Central memory CD8-positive, alpha-beta T cell (primary cell): ENCODE results near the gene PLIN5.

Source experiments
- ATAC-seq: fragments of 150-1000 bp; cut with Tn5 transposase; replicated peaks from 2 replicates; pipeline ENCODE4 v1.10.0; 2022; ENCODE audit warnings: mild to moderate bottlenecking, moderate FRiP score, moderate number of reproducible peaks; ENCODE audit not compliant: poor library complexity, severe bottlenecking; ENCODE audit errors: extremely low read depth
- DNase-seq, 2 donors: peaks; one replicate each; pipeline ENCODE4 v3.0.0; 2021; ENCODE audit warnings: low spot score in 2 of 2
- H3K27ac Mint-ChIP-seq: one replicate; pipeline ENCODE4 v1.8.0; 2022; ENCODE audit warnings: low read depth, mild to moderate bottlenecking, moderate library complexity, mixed read lengths
- H3K27me3 Mint-ChIP-seq: one replicate; pipeline ENCODE4 v1.8.0; 2022; ENCODE audit warnings: mixed read lengths
- H3K36me3 Mint-ChIP-seq: one replicate; pipeline ENCODE4 v1.8.0; 2022; ENCODE audit warnings: mild to moderate bottlenecking, moderate library complexity, mixed read lengths; ENCODE audit not compliant: insufficient read depth
- H3K4me1 Mint-ChIP-seq: one replicate; pipeline ENCODE4 v1.8.0; 2022; ENCODE audit warnings: mixed read lengths
- H3K4me3 Mint-ChIP-seq: one replicate; pipeline ENCODE4 v1.8.0; 2022; ENCODE audit warnings: mild to moderate bottlenecking, moderate library complexity, mixed read lengths
- H3K9me3 Mint-ChIP-seq: one replicate; pipeline ENCODE4 v1.8.0; 2022; ENCODE audit warnings: mixed read lengths

PLIN5 gene

DNA sequence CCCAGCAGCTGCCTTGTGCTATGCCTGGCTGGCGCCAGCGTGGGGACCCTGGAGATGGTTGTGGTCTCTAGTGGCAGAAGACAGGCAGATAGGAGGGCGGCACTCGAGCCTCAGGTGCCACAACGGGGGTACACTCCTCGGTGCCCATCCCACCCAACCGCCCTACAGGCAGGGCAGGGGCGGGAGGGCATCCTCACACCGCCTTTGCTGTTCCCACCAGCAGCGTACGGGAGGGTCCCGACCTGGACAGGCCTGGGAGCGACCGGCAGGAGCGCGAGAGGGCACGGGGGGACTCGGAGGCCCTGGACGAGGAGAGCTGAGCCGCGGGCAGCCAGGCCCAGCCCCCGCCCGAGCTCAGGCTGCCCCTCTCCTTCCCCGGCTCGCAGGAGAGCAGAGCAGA lies 33.3 kb downstream of the PLIN5 start:
- peaks cover 9% of the 10 kb centered on the region for H3K36me3 Mint-ChIP-seq
- H3K27ac Mint-ChIP-seq = no peak overlapping the region
- DNase-seq = no peak
- ATAC-seq = no peak
- H3K9me3 Mint-ChIP-seq = no peaks in the 10 kb centered on the region
- H3K4me1 Mint-ChIP-seq = peaks cover 12% of the 10 kb centered on the region
- no peaks in the 10 kb centered on the region for H3K27me3 Mint-ChIP-seq
- H3K4me3 Mint-ChIP-seq = no peak overlapping the region

DNA sequence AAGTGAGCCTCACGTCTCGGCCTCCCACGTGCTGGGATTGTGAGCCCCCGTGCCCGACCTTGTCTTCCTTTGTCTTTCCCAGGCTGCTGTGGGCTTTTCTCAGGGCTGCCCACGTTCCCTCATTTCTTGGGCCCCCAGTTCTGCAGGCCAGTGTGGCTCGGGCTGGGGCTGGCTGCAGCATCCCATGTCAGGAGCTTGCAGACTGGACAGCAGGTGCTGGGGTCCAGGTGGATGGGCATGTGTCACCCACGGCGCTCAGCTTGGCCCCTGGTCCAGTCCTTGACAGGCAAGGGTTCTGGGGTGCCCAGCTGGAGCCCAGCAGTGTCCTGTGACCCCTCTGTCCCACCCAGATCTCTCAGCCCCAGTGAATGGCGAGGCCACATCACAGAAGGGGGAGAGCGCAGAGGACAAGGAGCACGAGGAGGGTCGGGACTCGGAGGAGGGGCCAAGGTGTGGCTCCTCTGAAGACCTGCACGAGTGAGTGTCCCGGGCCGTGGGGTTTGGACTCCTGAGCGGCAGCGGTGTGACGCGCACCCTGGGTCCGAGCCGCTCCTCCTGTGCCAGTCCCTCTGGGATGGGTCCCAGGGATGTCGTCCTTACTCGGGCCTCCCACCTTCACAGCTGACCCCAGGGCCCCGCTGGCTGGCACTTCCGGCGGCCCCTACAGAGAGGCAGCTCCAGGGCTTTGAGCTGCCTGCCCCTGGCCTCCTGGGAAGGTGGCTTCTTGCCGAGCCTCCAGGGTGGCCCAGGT lies 34.0 kb downstream of the PLIN5 start:
- Mint-ChIP-seq H3K27ac (no peak overlapping the region), H3K36me3 (peaks cover 7% of the 10 kb centered on the region), H3K27me3 (no peaks in the 10 kb centered on the region), H3K9me3 (no peaks in the 10 kb centered on the region), H3K4me3 (no peak overlapping the region), H3K4me1 (peaks cover 5% of the 10 kb centered on the region)
- DNase-seq = no peak
- ATAC-seq = no peak

DNA sequence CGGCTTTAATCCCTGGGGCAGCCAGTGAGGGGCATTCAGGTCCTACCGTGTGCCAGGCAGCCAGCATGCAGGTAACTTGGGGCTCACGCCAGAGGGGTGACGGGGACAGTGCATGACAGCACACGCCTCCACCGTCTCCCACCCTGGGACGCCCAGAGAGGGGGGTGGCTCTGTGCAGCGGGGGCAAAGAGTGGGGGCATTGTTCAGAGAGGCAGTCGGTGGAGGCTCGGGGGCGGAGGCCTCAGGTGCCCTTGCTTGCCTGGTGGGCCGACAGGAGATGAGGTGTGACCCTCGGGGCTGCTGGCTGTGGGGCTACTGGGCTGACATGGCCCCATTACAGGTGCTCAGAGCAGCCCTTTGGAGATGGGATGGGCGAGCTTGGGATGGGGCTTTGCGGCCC lies 35.2 kb downstream of the PLIN5 start:
- Mint-ChIP-seq H3K27me3 (no peaks in the 10 kb centered on the region), H3K27ac (no peak overlapping the region), H3K36me3 (peaks cover 7% of the 10 kb centered on the region), H3K9me3 (no peaks in the 10 kb centered on the region), H3K4me3 (no peak overlapping the region), H3K4me1 (no peaks in the 10 kb centered on the region)
- ATAC-seq = no peak
- no peak for DNase-seq

DNA sequence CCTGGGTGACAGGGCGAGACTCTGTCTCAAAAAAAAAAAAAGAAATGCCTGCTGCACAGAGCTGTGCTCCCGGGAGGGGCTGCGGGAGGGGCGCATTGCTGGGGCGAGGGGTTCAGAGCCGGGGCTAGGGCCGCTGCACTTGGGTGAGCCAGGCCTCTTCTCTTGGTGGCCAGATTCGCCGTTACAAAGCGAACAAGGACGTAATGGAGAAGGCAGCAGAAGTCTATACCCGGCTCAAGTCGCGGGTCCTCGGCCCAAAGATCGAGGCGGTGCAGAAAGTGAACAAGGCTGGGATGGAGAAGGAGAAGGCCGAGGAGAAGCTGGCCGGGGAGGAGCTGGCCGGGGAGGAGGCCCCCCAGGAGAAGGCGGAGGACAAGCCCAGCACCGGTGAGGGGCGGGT lies 35.7 kb downstream of the PLIN5 start:
- Mint-ChIP-seq H3K4me1 (no peaks in the 10 kb centered on the region), H3K27ac (no peak overlapping the region), H3K4me3 (no peak overlapping the region)

DNA sequence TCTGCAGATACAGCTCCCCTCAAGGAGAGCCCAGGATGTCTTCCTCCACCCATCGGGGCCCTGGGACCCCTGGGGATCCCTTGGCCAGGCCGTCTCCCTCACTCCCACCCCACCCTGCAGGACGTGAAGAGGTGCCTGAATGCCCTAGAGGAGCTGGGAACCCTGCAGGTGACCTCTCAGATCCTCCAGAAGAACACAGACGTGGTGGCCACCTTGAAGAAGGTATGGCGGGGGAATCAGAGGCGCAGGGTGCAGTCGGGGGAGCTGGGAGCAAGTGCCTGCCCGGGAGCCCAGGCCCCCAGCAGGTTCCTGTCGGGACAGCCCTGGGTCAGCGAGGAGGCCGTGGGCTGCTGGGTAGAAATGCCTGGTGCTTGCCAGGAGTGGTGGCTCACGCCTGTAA lies 36.3 kb downstream of the PLIN5 start:
- peaks cover 7% of the 10 kb centered on the region for H3K36me3 Mint-ChIP-seq
- no peak for ATAC-seq

More for the DNA sequence above, 35.7 kb downstream of the PLIN5 start:
- no peaks in the 10 kb centered on the region for H3K9me3 Mint-ChIP-seq
- H3K36me3 Mint-ChIP-seq = peaks cover 7% of the 10 kb centered on the region
- no peak for ATAC-seq
- DNase-seq = no peak
- H3K27me3 Mint-ChIP-seq = no peaks in the 10 kb centered on the region

DNA sequence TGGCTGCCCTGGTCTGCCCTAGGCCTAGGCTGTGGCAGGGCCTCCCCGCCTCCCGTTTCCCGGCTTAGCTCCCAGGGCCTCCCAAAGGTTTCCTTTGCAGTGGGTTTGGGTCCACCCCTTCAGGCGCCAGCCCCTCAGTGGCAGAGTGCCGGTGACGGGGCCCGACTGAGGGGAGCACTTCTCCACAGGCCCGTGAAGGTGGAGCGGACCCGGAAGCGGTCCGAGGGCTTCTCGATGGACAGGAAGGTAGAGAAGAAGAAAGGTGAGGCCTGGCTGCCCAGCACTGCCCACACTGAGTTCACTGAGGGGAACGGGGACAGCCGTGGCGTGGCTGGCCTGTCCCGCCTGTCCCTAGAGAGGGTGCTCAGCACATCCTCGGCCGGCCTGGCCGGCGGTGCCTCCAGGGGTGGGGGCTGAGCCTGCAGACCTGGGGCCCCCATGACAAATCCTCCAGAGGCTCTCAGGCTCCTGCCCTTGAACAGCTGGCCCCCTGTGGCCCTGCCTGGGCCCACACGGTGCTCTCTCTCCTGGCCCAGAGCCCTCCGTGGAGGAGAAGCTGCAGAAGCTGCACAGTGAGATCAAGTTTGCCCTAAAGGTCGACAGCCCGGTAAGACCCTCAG lies 37.1 kb downstream of the PLIN5 start:
- Mint-ChIP-seq H3K27me3 (no peaks in the 10 kb centered on the region), H3K36me3 (peaks cover 7% of the 10 kb centered on the region), H3K27ac (no peak overlapping the region), H3K9me3 (no peaks in the 10 kb centered on the region), H3K4me1 (no peaks in the 10 kb centered on the region), H3K4me3 (no peak overlapping the region)
- DNase-seq (no peak), ATAC-seq (no peak)

More for the DNA sequence above, 36.3 kb downstream of the PLIN5 start:
- no peak for DNase-seq
- Mint-ChIP-seq H3K27me3 (no peaks in the 10 kb centered on the region), H3K4me1 (no peaks in the 10 kb centered on the region), H3K27ac (no peak overlapping the region), H3K4me3 (no peak overlapping the region), H3K9me3 (no peaks in the 10 kb centered on the region)

DNA sequence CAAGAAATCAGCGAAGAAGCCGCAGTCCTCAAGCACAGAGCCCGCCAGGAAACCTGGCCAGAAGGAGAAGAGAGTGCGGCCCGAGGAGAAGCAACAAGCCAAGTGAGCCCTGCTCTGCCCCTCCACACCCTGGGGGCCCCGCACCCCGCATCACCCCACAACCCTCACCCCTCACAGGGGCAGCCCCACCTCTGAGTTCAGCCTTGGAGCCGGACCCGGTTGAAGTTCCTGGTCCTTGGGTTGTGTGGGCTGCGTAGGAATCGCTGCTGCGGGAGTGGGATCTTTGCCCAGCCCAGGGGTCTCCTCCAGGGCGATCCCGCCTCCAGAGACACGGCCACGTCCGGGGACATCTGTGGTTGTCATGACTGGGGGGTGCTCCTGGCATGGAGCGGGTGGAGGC lies 38.7 kb downstream of the PLIN5 start:
- DNase-seq (no peak), ATAC-seq (no peak)
- Mint-ChIP-seq H3K9me3 (no peaks in the 10 kb centered on the region), H3K27me3 (no peaks in the 10 kb centered on the region), H3K27ac (no peak overlapping the region), H3K4me3 (no peak overlapping the region), H3K4me1 (no peaks in the 10 kb centered on the region), H3K36me3 (peaks cover 7% of the 10 kb centered on the region)

DNA sequence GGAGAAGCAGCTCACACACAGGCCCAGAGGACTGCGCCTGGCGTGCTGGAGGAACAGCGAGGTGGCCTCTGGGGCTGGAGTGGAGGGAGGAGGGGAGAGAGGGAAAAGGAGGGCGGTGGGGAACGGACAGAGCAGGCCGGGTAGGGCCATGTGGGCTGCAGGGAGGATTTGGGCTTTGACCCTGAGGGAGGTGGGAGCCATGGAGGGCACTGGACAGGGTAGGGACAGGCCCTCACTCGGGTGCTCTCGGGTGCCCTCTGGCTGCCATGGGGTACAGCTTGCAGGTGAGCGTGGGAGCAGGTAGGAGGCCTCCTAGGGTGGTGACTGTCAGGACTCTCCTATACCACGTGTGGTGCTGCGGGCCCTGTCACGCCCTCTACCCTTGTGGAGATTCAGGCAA lies 39.6 kb downstream of the PLIN5 start:
- DNase-seq (no peak), ATAC-seq (no peak)
- Mint-ChIP-seq H3K4me3 (no peak overlapping the region), H3K36me3 (peaks cover 9% of the 10 kb centered on the region), H3K9me3 (no peaks in the 10 kb centered on the region), H3K27ac (no peak overlapping the region), H3K27me3 (no peaks in the 10 kb centered on the region), H3K4me1 (no peaks in the 10 kb centered on the region)

DNA sequence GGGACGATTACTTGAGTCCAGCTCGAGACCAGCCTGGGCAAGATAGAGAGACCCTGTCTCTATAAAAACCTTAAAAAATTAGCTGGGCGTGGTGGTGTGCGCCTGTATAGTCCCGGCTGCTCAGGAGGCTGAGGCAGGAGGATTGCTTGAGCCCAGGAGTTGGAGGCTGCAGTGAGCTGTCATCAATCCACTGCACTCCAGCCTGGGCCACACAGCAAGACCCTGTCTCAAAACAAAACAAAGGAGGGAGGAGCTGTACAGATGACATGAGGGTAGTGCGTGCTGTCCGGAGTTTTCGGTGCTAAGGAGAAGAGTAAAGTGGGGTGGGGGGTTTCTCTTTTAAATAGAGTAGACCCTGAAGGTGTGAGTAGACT lies 40.3 kb downstream of the PLIN5 start:
- H3K4me1 Mint-ChIP-seq = no peaks in the 10 kb centered on the region
- ATAC-seq (no peak), DNase-seq (no peak)
- no peak overlapping the region for H3K27ac Mint-ChIP-seq
- no peak overlapping the region for H3K4me3 Mint-ChIP-seq
- no peaks in the 10 kb centered on the region for H3K9me3 Mint-ChIP-seq
- no peaks in the 10 kb centered on the region for H3K27me3 Mint-ChIP-seq
- H3K36me3 Mint-ChIP-seq = peaks cover 13% of the 10 kb centered on the region

DNA sequence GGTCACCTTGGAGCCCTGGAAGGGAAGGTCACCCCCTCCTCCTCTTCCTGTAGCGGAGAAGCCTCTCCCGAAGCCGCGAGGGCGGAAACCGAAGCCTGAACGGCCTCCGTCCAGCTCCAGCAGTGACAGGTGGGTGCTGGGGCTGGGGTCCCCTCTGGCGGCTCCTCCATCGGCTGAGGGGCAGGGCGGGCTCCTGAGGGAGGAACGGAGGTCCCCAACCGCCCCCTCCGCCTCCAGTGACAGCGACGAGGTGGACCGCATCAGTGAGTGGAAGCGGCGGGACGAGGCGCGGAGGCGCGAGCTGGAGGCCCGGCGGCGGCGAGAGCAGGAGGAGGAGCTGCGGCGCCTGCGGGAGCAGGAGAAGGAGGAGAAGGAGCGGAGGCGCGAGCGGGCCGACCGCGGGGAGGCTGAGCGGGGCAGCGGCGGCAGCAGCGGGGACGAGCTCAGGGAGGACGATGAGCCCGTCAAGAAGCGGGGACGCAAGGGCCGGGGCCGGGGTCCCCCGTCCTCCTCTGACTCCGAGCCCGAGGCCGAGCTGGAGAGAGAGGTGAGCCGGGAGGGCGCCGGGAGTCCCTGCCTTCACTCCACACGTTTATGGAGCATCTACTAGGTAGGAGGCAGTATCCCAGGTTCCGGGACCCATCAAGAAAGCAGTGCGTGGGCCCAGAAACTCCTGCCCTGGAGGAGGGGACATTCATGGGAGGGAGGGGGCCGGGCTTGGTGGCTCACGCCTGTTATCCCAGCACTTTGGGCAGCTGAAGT lies 40.9 kb downstream of the PLIN5 start:
- no peaks in the 10 kb centered on the region for H3K4me1 Mint-ChIP-seq
- H3K27me3 Mint-ChIP-seq = no peaks in the 10 kb centered on the region
- no peak overlapping the region for H3K27ac Mint-ChIP-seq
- no peak overlapping the region for H3K4me3 Mint-ChIP-seq
- H3K36me3 Mint-ChIP-seq = peaks cover 13% of the 10 kb centered on the region
- no peak for DNase-seq
- no peak for ATAC-seq
- H3K9me3 Mint-ChIP-seq = no peaks in the 10 kb centered on the region

DNA sequence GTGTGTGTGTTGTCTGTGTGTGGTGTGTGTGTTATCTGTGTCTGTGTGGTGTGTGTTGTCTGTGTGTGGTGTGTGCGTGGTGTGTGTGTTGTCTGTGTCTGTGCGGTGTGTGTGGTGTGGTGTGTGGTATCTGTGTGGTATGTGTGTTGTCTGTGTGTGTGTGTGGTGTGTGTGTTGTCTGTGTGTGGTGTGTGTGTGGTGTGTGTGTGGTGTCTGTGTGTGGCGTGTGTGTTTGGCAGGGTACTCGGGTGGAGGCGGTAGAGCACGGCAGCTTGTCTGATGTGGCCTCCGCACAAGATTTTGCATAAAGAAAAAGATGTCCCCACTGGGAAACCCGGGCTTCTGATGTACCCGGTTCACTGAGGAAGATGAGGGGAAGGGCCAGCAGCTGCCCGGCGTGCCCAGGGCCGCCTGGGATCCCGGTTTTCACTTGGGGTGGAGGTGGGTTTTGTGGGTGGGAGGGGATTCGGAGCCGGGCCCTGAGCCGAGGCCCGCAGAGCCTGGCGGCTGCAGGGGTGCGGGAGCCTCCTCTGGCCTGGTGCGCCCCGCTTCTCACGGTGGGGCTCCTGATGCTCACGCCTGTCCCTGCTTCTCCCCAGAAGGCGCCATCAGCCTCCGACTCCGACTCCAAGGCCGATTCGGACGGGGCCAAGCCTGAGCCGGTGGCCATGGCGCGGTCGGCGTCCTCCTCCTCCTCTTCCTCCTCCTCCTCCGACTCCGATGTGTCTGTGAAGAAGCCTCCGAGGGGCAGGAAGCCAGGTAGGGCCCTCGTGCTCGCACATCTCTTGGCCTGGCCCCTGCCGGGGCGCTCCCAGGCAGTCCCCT lies 41.7 kb downstream of the PLIN5 start:
- no peak for ATAC-seq
- peaks cover 13% of the 10 kb centered on the region for H3K36me3 Mint-ChIP-seq

DNA sequence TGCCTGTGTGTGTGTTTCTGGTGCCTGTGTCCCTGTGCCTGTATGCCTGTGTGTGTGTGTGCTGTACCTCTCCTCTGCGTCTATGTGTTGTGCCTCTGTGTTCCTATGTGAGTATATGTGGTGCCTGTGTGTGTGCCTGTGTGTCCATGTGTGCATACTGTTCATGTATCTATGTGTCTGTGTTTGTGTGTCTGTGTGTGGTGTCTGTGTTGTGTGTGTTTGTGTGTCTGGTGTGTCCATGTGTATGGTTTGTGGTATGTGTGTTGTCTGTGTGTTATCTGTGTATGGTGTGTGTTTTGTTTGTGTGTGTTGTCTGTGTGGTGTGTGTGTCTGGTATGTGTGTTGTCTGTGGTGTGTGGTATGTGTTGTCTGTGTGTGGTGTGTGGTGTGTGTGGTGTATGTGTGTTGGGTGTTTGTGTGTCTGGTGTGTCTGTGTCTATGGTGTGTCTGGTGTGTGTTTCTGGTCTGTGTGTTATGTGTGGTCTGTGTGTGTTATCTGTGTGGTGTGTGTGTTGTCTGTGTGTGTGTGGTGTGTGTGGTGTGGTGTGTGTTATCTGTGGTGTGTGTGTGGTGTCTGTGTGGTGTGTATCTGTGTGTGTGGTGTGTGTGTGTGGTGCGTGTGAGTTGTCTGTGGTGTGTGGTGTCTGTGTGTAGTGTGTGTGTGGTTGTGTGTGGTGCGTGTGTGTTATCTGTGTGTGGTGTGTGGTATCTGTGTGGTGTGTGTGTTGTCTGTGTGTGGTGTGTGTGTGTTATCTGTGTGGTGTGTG lies 42.5 kb downstream of the PLIN5 start:
- Mint-ChIP-seq H3K4me1 (no peaks in the 10 kb centered on the region), H3K36me3 (peaks cover 13% of the 10 kb centered on the region), H3K9me3 (no peaks in the 10 kb centered on the region), H3K4me3 (no peak overlapping the region), H3K27ac (no peak overlapping the region), H3K27me3 (no peaks in the 10 kb centered on the region)
- no peak for DNase-seq
- ATAC-seq = no peak

More for the DNA sequence above, 41.7 kb downstream of the PLIN5 start:
- Mint-ChIP-seq H3K4me1 (no peaks in the 10 kb centered on the region), H3K4me3 (no peak overlapping the region), H3K9me3 (no peaks in the 10 kb centered on the region), H3K27ac (no peak overlapping the region), H3K27me3 (no peaks in the 10 kb centered on the region)
- DNase-seq = no peak
